Trophoblast cell (in vitro differentiated cells and primary cell): ENCODE results near the gene TMEM132D.

ENCODE experiments used
- DNase-seq, 2 donors: peaks; one replicate each; pipeline ENCODE4 v3.0.0-alpha.2; 2016
- H2AFZ ChIP-seq: 2 replicates; pipeline ENCODE4 v1.6.1; 2013; ENCODE audit warnings: low read length, moderate library complexity, mild to moderate bottlenecking; ENCODE audit not compliant: insufficient read depth, poor library complexity
- H2AK5ac ChIP-seq: 2 replicates; pipeline ENCODE4 v1.6.1; 2013; ENCODE audit warnings: mild to moderate bottlenecking, low read length
- H2BK120ac ChIP-seq: 2 replicates; pipeline ENCODE4 v1.6.1; 2013; ENCODE audit warnings: low read length, mild to moderate bottlenecking, moderate library complexity; ENCODE audit not compliant: insufficient read depth, poor library complexity
- H2BK12ac ChIP-seq: 2 replicates; pipeline ENCODE4 v1.6.1; 2013; ENCODE audit warnings: mild to moderate bottlenecking, low read length, moderate library complexity
- H2BK5ac ChIP-seq: 2 replicates; pipeline ENCODE4 v1.6.1; 2013; ENCODE audit warnings: low read length, low read depth, moderate library complexity, mild to moderate bottlenecking; ENCODE audit not compliant: poor library complexity
- H3K14ac ChIP-seq: 2 replicates; pipeline ENCODE4 v1.6.1; 2013; ENCODE audit warnings: mild to moderate bottlenecking, low read length
- H3K18ac ChIP-seq: 2 replicates; pipeline ENCODE4 v1.6.1; 2013; ENCODE audit warnings: mild to moderate bottlenecking, low read length
- H3K23ac ChIP-seq: 2 replicates; pipeline ENCODE4 v1.6.1; 2013; ENCODE audit warnings: low read length
- H3K27ac ChIP-seq: 2 replicates; pipeline ENCODE4 v1.5.1; 2013; ENCODE audit warnings: low read depth, mild to moderate bottlenecking, inconsistent platforms, low read length, moderate library complexity
- H3K27me3 ChIP-seq: 2 replicates; pipeline ENCODE4 v1.6.1; 2013; ENCODE audit warnings: inconsistent platforms, mild to moderate bottlenecking, low read length, moderate library complexity; ENCODE audit not compliant: insufficient read depth
- H3K36me3 ChIP-seq, 2 experiments: 1 replicate in 1 of 2; 2 replicates in 1 of 2; pipeline ENCODE4 v1.6.1; 2013; ENCODE audit warnings: low read length in 2 of 2, mild to moderate bottlenecking in 2 of 2, moderate library complexity in 1 of 2; ENCODE audit not compliant: insufficient read depth in 2 of 2, control insufficient read depth in 1 of 2
- H3K4ac ChIP-seq: 2 replicates; pipeline ENCODE4 v1.6.1; 2013; ENCODE audit warnings: low read depth, mild to moderate bottlenecking, low read length, moderate library complexity
- H3K4me1 ChIP-seq, 2 experiments: 1 replicate in 1 of 2; 2 replicates in 1 of 2; pipeline ENCODE4 v1.6.1; 2013; ENCODE audit warnings: low read length in 2 of 2, mild to moderate bottlenecking in 2 of 2, moderate library complexity in 1 of 2; ENCODE audit not compliant: insufficient read depth in 2 of 2, control insufficient read depth in 1 of 2
- H3K4me2 ChIP-seq: 2 replicates; pipeline ENCODE4 v1.6.1; 2013; ENCODE audit warnings: inconsistent platforms, mild to moderate bottlenecking, low read length, moderate library complexity
- H3K4me3 ChIP-seq: 2 replicates; pipeline ENCODE4 v1.5.1; 2013; ENCODE audit warnings: mild to moderate bottlenecking, low read depth, low read length, inconsistent platforms
- H3K79me1 ChIP-seq: one replicate; pipeline ENCODE4 v1.6.1; 2013; ENCODE audit warnings: low read length
- H3K79me2 ChIP-seq: 2 replicates; pipeline ENCODE4 v1.6.1; 2013; ENCODE audit warnings: low read length, mild to moderate bottlenecking; ENCODE audit not compliant: control insufficient read depth, insufficient read depth, poor library complexity
- H3K9ac ChIP-seq: 2 replicates; pipeline ENCODE4 v1.6.1; 2013; ENCODE audit warnings: mild to moderate bottlenecking, low read length
- H3K9me3 ChIP-seq: 2 replicates; pipeline ENCODE4 v1.6.1; 2013; ENCODE audit warnings: low read depth, mild to moderate bottlenecking, control low read depth, inconsistent platforms, low read length; ENCODE audit not compliant: insufficient read depth
- H4K12ac ChIP-seq: 2 replicates; pipeline ENCODE4 v1.6.1; 2013; ENCODE audit warnings: low read depth, mild to moderate bottlenecking, low read length, moderate library complexity
- H4K8ac ChIP-seq: 2 replicates; pipeline ENCODE4 v1.6.1; 2013; ENCODE audit warnings: low read depth, mild to moderate bottlenecking, low read length, moderate library complexity
- H4K91ac ChIP-seq: one replicate; pipeline ENCODE4 v1.6.1; 2013; ENCODE audit warnings: low read depth, mild to moderate bottlenecking, low read length, moderate library complexity
- whole genome bisulfite sequencing: extraction: QIAGEN DNeasy Blood & Tissue Kit; methylation state at CpG from one replicate; pipeline ENCODE4 v1.1.7; 2013; ENCODE audit warnings: missing lambda C conversion rate; ENCODE audit not compliant: insufficient read length, insufficient coverage; ENCODE audit errors: extremely low coverage; 5-methylcytosine and 5-hydroxymethylcytosine counted together

TMEM132D gene

GRCh38 chr12:129127211-129127610 lies 776.6 kb downstream of the TMEM132D start:
- Histone ChIP-seq H3K27ac (no peak overlapping the region), H3K4ac (no peak overlapping the region), H2BK5ac (no peak overlapping the region), H3K79me1 (no peaks in the 10 kb centered on the region), H4K8ac (no peak overlapping the region), H2AFZ (no peak overlapping the region), H4K12ac (no peak overlapping the region), H3K14ac (no peak overlapping the region), H2BK120ac (no peak overlapping the region), H2AK5ac (no peak overlapping the region), H3K79me2 (no peaks in the 10 kb centered on the region), H3K27me3 (no peaks in the 10 kb centered on the region), H4K91ac (no peak overlapping the region), H3K4me3 (no peak overlapping the region), H3K9ac (no peak overlapping the region), H3K4me2 (no peak overlapping the region), H2BK12ac (no peak overlapping the region), H3K36me3 (no peaks in the 10 kb centered on the region), H3K4me1 (no peaks in the 10 kb centered on the region), H3K23ac (no peak overlapping the region), H3K18ac (no peak overlapping the region), H3K9me3 (no peaks in the 10 kb centered on the region)
- WGBS: no CpG with 5 or more reads among the region's 9 CpGs
- no peak for DNase-seq

- no peak overlapping the region for H2AK5ac ChIP-seq
- H3K36me3 ChIP-seq: no peaks in the 10 kb centered on the region
- no peaks in the 10 kb centered on the region for H3K79me2 ChIP-seq
- no peak overlapping the region for H2BK12ac ChIP-seq
- no peak overlapping the region for H4K91ac ChIP-seq
- no peak overlapping the region for H3K14ac ChIP-seq
- H3K18ac ChIP-seq: no peak overlapping the region
- no peak overlapping the region for H2BK5ac ChIP-seq
- H3K79me1 ChIP-seq: no peaks in the 10 kb centered on the region
- no peaks in the 10 kb centered on the region for H3K4me1 ChIP-seq
- H3K27me3 ChIP-seq: no peaks in the 10 kb centered on the region
- no peak overlapping the region for H3K9ac ChIP-seq
- no peak overlapping the region for H3K4ac ChIP-seq
- no peak overlapping the region for H3K23ac ChIP-seq
- no CpG with 5 or more reads among the region's 1 CpG for WGBS
- no peak overlapping the region for H3K27ac ChIP-seq
- H3K4me3 ChIP-seq: no peak overlapping the region
- no peak overlapping the region for H3K4me2 ChIP-seq
- H4K12ac ChIP-seq: no peak overlapping the region
- DNase-seq: no peak
- no peak overlapping the region for H4K8ac ChIP-seq
- H3K9me3 ChIP-seq: peaks cover 5% of the 10 kb centered on the region
- H2BK120ac ChIP-seq: no peak overlapping the region
- H2AFZ ChIP-seq: no peak overlapping the region
These were observed 784.3 kb downstream of the TMEM132D start for GRCh38 chr12:129119537-129119936.

GRCh38 chr12:129115558-129115957 lies 788.3 kb downstream of the TMEM132D start:
- H3K14ac ChIP-seq: no peak overlapping the region
- H3K4me1 ChIP-seq: no peaks in the 10 kb centered on the region
- WGBS: no CpG with 5 or more reads among the region's 5 CpGs
- peaks cover 6% of the 10 kb centered on the region for H3K9me3 ChIP-seq
- H3K27ac ChIP-seq: no peak overlapping the region
- no peak overlapping the region for H2BK120ac ChIP-seq
- no peak overlapping the region for H2BK5ac ChIP-seq
- H3K18ac ChIP-seq: no peak overlapping the region
- H3K79me2 ChIP-seq: no peaks in the 10 kb centered on the region
- H3K4me3 ChIP-seq: no peak overlapping the region
- H4K91ac ChIP-seq: no peak overlapping the region
- no peak overlapping the region for H2AFZ ChIP-seq
- no peak overlapping the region for H3K4ac ChIP-seq
- no peak overlapping the region for H3K9ac ChIP-seq
- H3K79me1 ChIP-seq: no peaks in the 10 kb centered on the region
- H3K27me3 ChIP-seq: no peaks in the 10 kb centered on the region
- H4K12ac ChIP-seq: no peak overlapping the region
- no peak overlapping the region for H2AK5ac ChIP-seq
- no peak overlapping the region for H3K4me2 ChIP-seq
- no peak overlapping the region for H2BK12ac ChIP-seq
- no peaks in the 10 kb centered on the region for H3K36me3 ChIP-seq
- H3K23ac ChIP-seq: no peak overlapping the region
- no peak overlapping the region for H4K8ac ChIP-seq
- DNase-seq: no peak

GRCh38 chr12:129110575-129110974 lies 793.2 kb downstream of the TMEM132D start:
- H2AFZ ChIP-seq: no peak overlapping the region
- H3K4ac ChIP-seq: no peak overlapping the region
- peak in 1 of 2 donors; percentile 1 for DNase-seq
- no peak overlapping the region for H2BK12ac ChIP-seq
- no peak overlapping the region for H2BK5ac ChIP-seq
- no peak overlapping the region for H3K23ac ChIP-seq
- H3K79me2 ChIP-seq: no peaks in the 10 kb centered on the region
- no peak overlapping the region for H3K4me3 ChIP-seq
- no peak overlapping the region for H3K14ac ChIP-seq
- no peak overlapping the region for H3K9ac ChIP-seq
- H4K91ac ChIP-seq: no peak overlapping the region
- no peak overlapping the region for H3K18ac ChIP-seq
- no peak overlapping the region for H3K27ac ChIP-seq
- H3K4me2 ChIP-seq: no peak overlapping the region
- H2AK5ac ChIP-seq: no peak overlapping the region
- no peak overlapping the region for H2BK120ac ChIP-seq
- no peaks in the 10 kb centered on the region for H3K79me1 ChIP-seq
- H4K8ac ChIP-seq: no peak overlapping the region
- H3K27me3 ChIP-seq: no peaks in the 10 kb centered on the region
- H3K4me1 ChIP-seq: no peaks in the 10 kb centered on the region
- WGBS: no CpG with 5 or more reads among the region's 8 CpGs
- no peaks in the 10 kb centered on the region for H3K36me3 ChIP-seq
- H4K12ac ChIP-seq: no peak overlapping the region
- H3K9me3 ChIP-seq: peaks cover 9% of the 10 kb centered on the region
